ENCODE data around the gene RAB30. TPM values are rescaled to one million over a fixed set of nuclear protein-coding genes. Genes with fewer than 3 reads are reported as not detected.

Gene RAB30
- total RNA-seq, 2 experiments from 2014 or later = 76.2 to 79.2 TPM

DNA sequence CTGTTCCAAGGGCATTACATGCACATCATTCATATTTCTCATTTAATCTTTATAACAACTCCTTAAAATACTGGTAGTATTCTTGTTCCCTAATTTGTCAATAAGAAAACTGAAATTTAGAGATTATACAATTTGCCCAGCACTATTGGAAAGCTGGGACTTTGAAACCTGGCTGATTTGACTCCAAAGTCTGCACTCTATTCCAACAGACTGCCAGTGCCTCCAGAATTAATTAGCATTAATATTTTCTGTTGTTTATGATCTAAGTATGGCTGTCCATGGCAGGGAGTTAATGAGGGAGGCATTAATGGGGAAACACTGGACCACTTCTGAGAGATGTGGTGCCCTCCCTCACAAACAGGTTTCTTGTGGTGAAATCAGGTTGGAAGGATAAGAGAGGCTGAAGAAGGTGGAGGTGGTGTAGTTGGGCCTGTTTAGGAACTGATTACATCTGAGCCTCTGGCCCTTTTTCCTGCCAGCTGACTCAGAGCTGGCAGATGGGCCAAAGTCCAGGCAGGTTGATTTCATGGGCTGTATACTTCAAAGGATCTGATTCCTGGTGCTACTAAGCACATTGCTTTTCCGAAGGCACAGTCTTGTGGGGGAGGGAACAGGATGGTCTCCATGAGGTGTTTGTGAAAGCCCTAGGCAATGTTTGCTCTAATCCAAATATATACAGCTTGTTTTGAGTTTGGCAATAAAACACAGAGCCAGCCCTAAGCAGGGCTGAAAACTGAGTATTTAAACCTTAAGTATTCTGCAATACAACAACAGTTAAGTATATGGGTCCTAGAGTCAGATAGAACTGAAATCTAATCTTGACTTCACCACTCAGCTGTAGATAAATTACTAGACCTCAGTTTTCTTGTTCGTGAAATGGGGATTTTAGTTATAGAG lies 21.0 kb upstream of the RAB30 start:
- Mint-ChIP-seq H3K27me3 (no peaks in the 10 kb centered on the region), H3K27ac (peak overlapping the region; percentile 39), H3K9me3 (no peaks in the 10 kb centered on the region), H3K4me3 (no peak overlapping the region), H3K4me1 (ENCODE audit: low read depth) (peaks cover 16% of the 10 kb centered on the region), H3K36me3 (ENCODE audit: low read depth) (no peaks in the 10 kb centered on the region)
- ChIA-PET CTCF (no interaction called here), POLR2A (interaction anchor here (0.5 to 1.6 kb wide), 4 partner anchors 18 to 94 kb away, joined by 3 to 7 read pairs (median 4); no protein-coding TSS in a partner anchor)
- DNase-seq (no peak), ATAC-seq (ENCODE audit: poor library complexity) (no peak)
- Histone ChIP-seq H3K4me1 (ENCODE audit: insufficient read depth, low read length) (no peaks in the 10 kb centered on the region), H3K9me3 (ENCODE audit: control insufficient read depth in 1 of 2, insufficient read depth in 1 of 2, low read length in 2 of 2) (no peaks in the 10 kb centered on the region), H3K36me3 (ENCODE audit: insufficient read depth, low read length) (no peaks in the 10 kb centered on the region), H3K27me3 (ENCODE audit: control insufficient read depth in 1 of 2, insufficient read depth in 2 of 2, low read length in 2 of 2) (no peaks in the 10 kb centered on the region), H3K4me3 (ENCODE audit: low read length) (no peak overlapping the region), H3K27ac (ENCODE audit: low read depth in 1 of 2, low read length in 2 of 2) (no peak overlapping the region)
- TF ChIP-seq, protein P1, sequence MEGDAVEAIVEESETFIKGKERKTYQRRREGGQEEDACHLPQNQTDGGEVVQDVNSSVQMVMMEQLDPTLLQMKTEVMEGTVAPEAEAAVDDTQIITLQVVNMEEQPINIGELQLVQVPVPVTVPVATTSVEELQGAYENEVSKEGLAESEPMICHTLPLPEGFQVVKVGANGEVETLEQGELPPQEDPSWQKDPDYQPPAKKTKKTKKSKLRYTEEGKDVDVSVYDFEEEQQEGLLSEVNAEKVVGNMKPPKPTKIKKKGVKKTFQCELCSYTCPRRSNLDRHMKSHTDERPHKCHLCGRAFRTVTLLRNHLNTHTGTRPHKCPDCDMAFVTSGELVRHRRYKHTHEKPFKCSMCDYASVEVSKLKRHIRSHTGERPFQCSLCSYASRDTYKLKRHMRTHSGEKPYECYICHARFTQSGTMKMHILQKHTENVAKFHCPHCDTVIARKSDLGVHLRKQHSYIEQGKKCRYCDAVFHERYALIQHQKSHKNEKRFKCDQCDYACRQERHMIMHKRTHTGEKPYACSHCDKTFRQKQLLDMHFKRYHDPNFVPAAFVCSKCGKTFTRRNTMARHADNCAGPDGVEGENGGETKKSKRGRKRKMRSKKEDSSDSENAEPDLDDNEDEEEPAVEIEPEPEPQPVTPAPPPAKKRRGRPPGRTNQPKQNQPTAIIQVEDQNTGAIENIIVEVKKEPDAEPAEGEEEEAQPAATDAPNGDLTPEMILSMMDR (IDR thresholded peaks at IDR 0.05) = no peak
- intact Hi-C loops (cut with DNase I, micrococcal nuclease) = no loop called here

DNA sequence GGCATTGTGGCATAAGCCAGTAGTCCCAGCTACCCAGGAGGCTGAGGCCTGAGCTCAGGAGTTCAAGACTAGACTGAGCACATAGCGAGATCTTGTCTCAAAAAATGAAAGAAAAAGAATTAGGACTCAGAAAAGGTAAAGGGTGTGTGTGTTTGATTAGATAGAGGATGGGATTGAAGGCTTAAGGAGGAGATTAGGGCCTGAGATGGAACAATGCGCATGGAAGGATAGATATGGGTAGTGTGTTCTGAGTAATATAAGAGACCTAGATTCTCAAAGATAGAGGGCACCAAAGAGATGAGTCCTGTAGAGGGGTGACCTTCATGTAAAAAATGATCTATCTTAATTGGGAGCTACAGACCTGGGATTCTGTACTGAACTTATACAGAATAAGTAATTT lies 17.3 kb upstream of the RAB30 start:
- ChIA-PET POLR2A (interaction anchor here (1.4 to 5.5 kb wide), 3 partner anchors 17 to 160 kb away, joined by 3 to 36 read pairs (median 5); partner anchors contain the start of genes PCF11 and RAB30), CTCF (interaction anchor here (1.4 kb wide), 2 partner anchors 13 to 161 kb away, joined by 3 to 4 read pairs; no protein-coding TSS in a partner anchor)
- Mint-ChIP-seq H3K4me3 (no peak overlapping the region), H3K4me1 (ENCODE audit: low read depth) (peaks cover 26% of the 10 kb centered on the region), H3K9me3 (no peaks in the 10 kb centered on the region), H3K27ac (peak overlapping the region; percentile 5), H3K27me3 (no peaks in the 10 kb centered on the region), H3K36me3 (ENCODE audit: low read depth) (no peaks in the 10 kb centered on the region)
- TF ChIP-seq, protein P1 (IDR thresholded peaks at IDR 0.05) = no peak
- Histone ChIP-seq H3K4me3 (ENCODE audit: low read length) (no peak overlapping the region), H3K9me3 (ENCODE audit: control insufficient read depth in 1 of 2, insufficient read depth in 1 of 2, low read length in 2 of 2) (no peaks in the 10 kb centered on the region), H3K27me3 (ENCODE audit: control insufficient read depth in 1 of 2, insufficient read depth in 2 of 2, low read length in 2 of 2) (no peaks in the 10 kb centered on the region), H3K36me3 (ENCODE audit: insufficient read depth, low read length) (no peaks in the 10 kb centered on the region), H3K4me1 (ENCODE audit: insufficient read depth, low read length) (no peaks in the 10 kb centered on the region), H3K27ac (ENCODE audit: low read depth in 1 of 2, low read length in 2 of 2) (no peak overlapping the region)
- ATAC-seq (ENCODE audit: poor library complexity) (no peak), DNase-seq (no peak)
- intact Hi-C loops (cut with DNase I, micrococcal nuclease) = loop anchor here (5.0 kb wide), 1 partner anchor 163 kb away; no protein-coding TSS in a partner anchor

DNA sequence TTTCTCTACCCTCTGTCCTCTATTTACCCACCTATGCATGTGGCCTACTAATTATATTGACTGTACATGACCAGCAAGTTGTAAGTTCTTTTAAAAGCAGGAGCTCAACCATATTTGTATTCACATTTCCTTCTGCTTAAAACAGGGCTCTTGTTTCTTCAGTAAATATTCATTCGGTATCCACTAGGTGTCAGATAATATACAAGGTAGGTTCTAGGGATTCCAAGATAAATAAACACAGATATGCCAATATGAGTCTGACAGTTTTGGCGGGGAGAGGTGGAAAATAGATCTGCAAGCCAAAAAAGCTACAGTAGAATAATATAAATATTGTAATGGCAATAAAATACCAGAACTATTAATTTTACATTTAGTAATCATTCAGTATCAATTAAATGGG lies 15.3 kb upstream of the RAB30 start:
- H3K4me3 ChIP-seq (ENCODE audit: low read length) = no peak overlapping the region
- H3K27ac ChIP-seq (ENCODE audit: low read depth in 1 of 2, low read length in 2 of 2) = no peak overlapping the region
- Mint-ChIP-seq H3K4me3 (no peak overlapping the region), H3K27ac (peak overlapping the region; percentile 24), H3K4me1 (ENCODE audit: low read depth) (peaks cover 20% of the 10 kb centered on the region), H3K36me3 (ENCODE audit: low read depth) (no peaks in the 10 kb centered on the region), H3K27me3 (no peaks in the 10 kb centered on the region), H3K9me3 (no peaks in the 10 kb centered on the region)
- no peaks in the 10 kb centered on the region for H3K9me3 ChIP-seq (ENCODE audit: control insufficient read depth in 1 of 2, insufficient read depth in 1 of 2, low read length in 2 of 2)
- H3K36me3 ChIP-seq (ENCODE audit: insufficient read depth, low read length) = peaks cover 4% of the 10 kb centered on the region
- peak; percentile 52 for ATAC-seq (ENCODE audit: poor library complexity)
- no peaks in the 10 kb centered on the region for H3K4me1 ChIP-seq (ENCODE audit: insufficient read depth, low read length)
- CTCF ChIA-PET = interaction anchor here (1.2 to 2.3 kb wide), 2 partner anchors 9 to 163 kb away, joined by 3 to 6 read pairs; no protein-coding TSS in a partner anchor
- no peaks in the 10 kb centered on the region for H3K27me3 ChIP-seq (ENCODE audit: control insufficient read depth in 1 of 2, insufficient read depth in 2 of 2, low read length in 2 of 2)
- DNase-seq = peak in 1 of 14 experiments; percentile 17
- TF ChIP-seq, protein P1 (IDR thresholded peaks at IDR 0.05) = peak; percentile 30
- POLR2A ChIA-PET = interaction anchor here (0.7 to 5.5 kb wide), 7 partner anchors 12 to 131 kb away, joined by 3 to 36 read pairs (median 5); partner anchors contain the start of genes PCF11 and RAB30
- intact Hi-C loops (cut with DNase I, micrococcal nuclease) = loop anchor here (5.0 kb wide), 1 partner anchor 165 kb away; no protein-coding TSS in a partner anchor
